Liver (tissue), 9 donors: ENCODE results near the gene RNFT2. TPM values are rescaled to one million over a fixed set of nuclear protein-coding genes. Genes with fewer than 3 reads are reported as not detected.

Experiments
- DNase-seq: peaks from one replicate; pipeline ENCODE4 v3.0.0-alpha.2; 2017; ENCODE audit warnings: low spot score
- H3K27ac ChIP-seq, 2 donors: one replicate each; pipeline ENCODE4 v1.7.0; 2013; ENCODE audit warnings: inconsistent platforms in 2 of 2, low read length in 2 of 2, control low read depth in 1 of 2, low read depth in 1 of 2, mild to moderate bottlenecking in 1 of 2
- H3K27me3 ChIP-seq, 4 donors: one replicate each; pipeline versions ENCODE4 v1.6.1 to v1.7.0; 2013; ENCODE audit warnings: low read length in 3 of 4, inconsistent platforms in 1 of 4, mild to moderate bottlenecking in 1 of 4, moderate library complexity in 1 of 4; ENCODE audit not compliant: control insufficient read depth in 4 of 4, insufficient read depth in 4 of 4
- H3K36me3 ChIP-seq, 4 donors: one replicate each; pipeline versions ENCODE4 v1.6.1 to v1.7.0; 2013; ENCODE audit warnings: low read length in 3 of 4, mild to moderate bottlenecking in 3 of 4, low read depth in 1 of 4, moderate library complexity in 1 of 4; ENCODE audit not compliant: control insufficient read depth in 4 of 4, insufficient read depth in 3 of 4
- H3K4me1 ChIP-seq, 4 donors: one replicate each; pipeline versions ENCODE4 v1.6.1 to v1.7.0; 2013; ENCODE audit warnings: low read length in 3 of 4, mild to moderate bottlenecking in 3 of 4, moderate library complexity in 1 of 4; ENCODE audit not compliant: control insufficient read depth in 4 of 4, insufficient read depth in 4 of 4
- H3K4me3 ChIP-seq, 3 donors: one replicate each; pipeline versions ENCODE4 v1.6.1 to v1.7.0; 2013; ENCODE audit warnings: low read length in 3 of 3, control low read depth in 1 of 3, low read depth in 1 of 3, mild to moderate bottlenecking in 1 of 3
- H3K9ac ChIP-seq, 2 donors: one replicate each; pipeline ENCODE4 v1.7.0; 2013; ENCODE audit warnings: low read length in 2 of 2, mild to moderate bottlenecking in 2 of 2, moderate library complexity in 2 of 2, control low read depth in 1 of 2, low read depth in 1 of 2
- H3K9me3 ChIP-seq, 4 donors: one replicate each; pipeline versions ENCODE4 v1.6.1 to v1.7.0; 2013; ENCODE audit warnings: low read length in 3 of 4; ENCODE audit not compliant: control insufficient read depth in 4 of 4
- EGR1 ChIP-seq, 2 donors: IDR thresholded peaks; 2 replicates each; pipeline ENCODE4 v1.6.1; 2016 to 2018; ENCODE audit warnings: antibody characterized with exemption in 2 of 2, low read depth in 2 of 2
- FOXA1 ChIP-seq: IDR thresholded peaks from 2 replicates; pipeline ENCODE4 v1.6.1; 2016; ENCODE audit warnings: antibody characterized with exemption
- FOXA2 ChIP-seq: IDR thresholded peaks from 2 replicates; pipeline ENCODE4 v1.6.1; 2016; ENCODE audit warnings: antibody characterized with exemption
- GABPA ChIP-seq, 2 donors: IDR thresholded peaks in 1 of 2; conservative IDR thresholded peaks in 1 of 2; 2 replicates each; pipeline ENCODE4 v1.6.1; 2016; ENCODE audit warnings: antibody characterized with exemption in 2 of 2, mild to moderate bottlenecking in 1 of 2, moderate library complexity in 1 of 2
- HNF4A ChIP-seq, 2 donors: conservative IDR thresholded peaks; 2 replicates each; pipeline ENCODE4 v1.6.1; 2016; ENCODE audit warnings: antibody characterized with exemption in 2 of 2, mild to moderate bottlenecking in 2 of 2
- HNF4G ChIP-seq: IDR thresholded peaks from 2 replicates; pipeline ENCODE4 v1.6.1; 2016; ENCODE audit warnings: antibody characterized with exemption
- JUND ChIP-seq, 2 donors: IDR thresholded peaks; 2 replicates each; pipeline ENCODE4 v1.6.1; 2016; ENCODE audit warnings: antibody characterized with exemption in 2 of 2
- NR2F2 ChIP-seq: IDR thresholded peaks from 2 replicates; pipeline ENCODE4 v1.6.1; 2016; ENCODE audit warnings: antibody characterized with exemption
- RAD21 ChIP-seq, 2 donors: IDR thresholded peaks; 2 replicates each; pipeline ENCODE4 v1.6.1; 2016; ENCODE audit warnings: antibody characterized with exemption in 2 of 2, mild to moderate bottlenecking in 2 of 2
- RXRA ChIP-seq, 2 donors: IDR thresholded peaks; 2 replicates each; pipeline ENCODE4 v1.6.1; 2017 to 2018; ENCODE audit warnings: antibody characterized with exemption in 2 of 2, mild to moderate bottlenecking in 1 of 2
- SP1 ChIP-seq: IDR thresholded peaks from 2 replicates; pipeline ENCODE4 v1.6.1; 2018; ENCODE audit warnings: antibody characterized with exemption, mild to moderate bottlenecking
- YY1 ChIP-seq: IDR thresholded peaks from 2 replicates; pipeline ENCODE4 v1.6.1; 2016; ENCODE audit warnings: antibody characterized with exemption, mild to moderate bottlenecking
- WGBS: extraction: QIAGEN DNeasy Blood & Tissue Kit; methylation state at CpG from one replicate; pipeline ENCODE4 v1.1.7; 2013; 5-methylcytosine and 5-hydroxymethylcytosine counted together
- polyA plus RNA-seq, 2 donors: library from polyadenylated mRNA; stranded (reverse) in 1 of 2; unstranded in 1 of 2; fragments of 200-250 nt in 1 of 2; fragments of >200 nt in 1 of 2; fragmentation: Nextera tagmentation in 1 of 2; extraction: Ambion mirVana in 1 of 2; gene quantifications; one replicate each; pipeline versions ENCODE4 v1.2.1 to v1.2.3, GENCODE V29; 2013 to 2015
- total RNA-seq, 2 donors: library from RNA; depleted of rRNA; stranded (reverse); fragments of >200 nt; gene quantifications; one replicate each; pipeline ENCODE4 v1.2.3, GENCODE V29; 2014
- TF ChIP-seq, protein P1 (sequence below): IDR thresholded peaks from 2 replicates; pipeline ENCODE4 v1.6.1; 2016; ENCODE audit warnings: antibody characterized with exemption
- TF ChIP-seq, protein P2 (sequence below): IDR thresholded peaks from 2 replicates; pipeline ENCODE4 v1.6.1; 2016; ENCODE audit warnings: antibody characterized with exemption
- TF ChIP-seq, protein P3 (sequence below): IDR thresholded peaks from 2 replicates; pipeline ENCODE4 v1.6.1; 2016; ENCODE audit warnings: antibody characterized with exemption
- TF ChIP-seq, protein P4 (sequence below): fragments of 150-350 bp; IDR thresholded peaks from 2 replicates; pipeline ENCODE4 v1.5.1; 2017; ENCODE audit warnings: improper control_type of control experiment, low read depth, low read length; ENCODE audit not compliant: missing input control
- donor health status: healthy.
- donor health status: healthy.
- donor health status: healthy.
- donor health status: healthy.
- donor health status: healthy.

RNFT2 gene
- total and polyA plus RNA-seq, 4 donors = 0.13 to 1.4 (median 0.19) TPM

DNA sequence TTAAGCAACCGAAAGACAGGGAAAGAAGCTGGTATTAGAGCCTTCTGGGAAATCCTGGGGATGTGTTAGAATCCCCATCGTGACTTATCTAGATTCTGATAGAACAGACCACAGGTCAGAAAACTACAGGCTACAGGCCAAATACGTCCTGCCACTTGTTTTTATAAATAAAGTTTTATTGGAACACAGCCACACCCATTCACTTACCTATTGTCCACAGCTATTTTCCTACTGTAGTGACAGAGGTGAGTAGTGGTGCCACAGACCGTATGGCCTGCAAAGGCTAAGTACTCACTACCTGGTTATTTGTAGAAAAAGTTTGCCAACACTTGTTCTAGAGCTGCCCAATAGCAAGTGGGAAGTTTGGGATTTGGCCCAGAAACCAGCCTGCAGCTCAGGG, 89.3 kb downstream of the RNFT2 start:
- no peak overlapping the region for H3K4me3 ChIP-seq

GRCh38 chr12:116832353-116832752, 94.2 kb downstream of the RNFT2 start:
- Histone ChIP-seq H3K9ac (no peak overlapping the region), H3K4me3 (no peak overlapping the region), H3K27me3 (no peaks in the 10 kb centered on the region), H3K9me3 (no peaks in the 10 kb centered on the region), H3K27ac (no peak overlapping the region), H3K36me3 (no peaks in the 10 kb centered on the region), H3K4me1 (no peaks in the 10 kb centered on the region)
- TF ChIP-seq FOXA1 = no peak
- TF ChIP-seq, protein P1, sequence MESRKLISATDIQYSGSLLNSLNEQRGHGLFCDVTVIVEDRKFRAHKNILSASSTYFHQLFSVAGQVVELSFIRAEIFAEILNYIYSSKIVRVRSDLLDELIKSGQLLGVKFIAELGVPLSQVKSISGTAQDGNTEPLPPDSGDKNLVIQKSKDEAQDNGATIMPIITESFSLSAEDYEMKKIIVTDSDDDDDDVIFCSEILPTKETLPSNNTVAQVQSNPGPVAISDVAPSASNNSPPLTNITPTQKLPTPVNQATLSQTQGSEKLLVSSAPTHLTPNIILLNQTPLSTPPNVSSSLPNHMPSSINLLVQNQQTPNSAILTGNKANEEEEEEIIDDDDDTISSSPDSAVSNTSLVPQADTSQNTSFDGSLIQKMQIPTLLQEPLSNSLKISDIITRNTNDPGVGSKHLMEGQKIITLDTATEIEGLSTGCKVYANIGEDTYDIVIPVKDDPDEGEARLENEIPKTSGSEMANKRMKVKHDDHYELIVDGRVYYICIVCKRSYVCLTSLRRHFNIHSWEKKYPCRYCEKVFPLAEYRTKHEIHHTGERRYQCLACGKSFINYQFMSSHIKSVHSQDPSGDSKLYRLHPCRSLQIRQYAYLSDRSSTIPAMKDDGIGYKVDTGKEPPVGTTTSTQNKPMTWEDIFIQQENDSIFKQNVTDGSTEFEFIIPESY = no peak
- TF ChIP-seq EGR1 (IDR thresholded peaks at IDR 0.05; ENCODE audit: low read depth in 2 of 2) = no peak
- DNase-seq = no peak
- 84% methylated on average over 6 of the region's 6 CpGs for WGBS

More for the DNA sequence above, 89.3 kb downstream of the RNFT2 start:
- no peak overlapping the region for H3K9ac ChIP-seq
- TF ChIP-seq, protein P2, sequence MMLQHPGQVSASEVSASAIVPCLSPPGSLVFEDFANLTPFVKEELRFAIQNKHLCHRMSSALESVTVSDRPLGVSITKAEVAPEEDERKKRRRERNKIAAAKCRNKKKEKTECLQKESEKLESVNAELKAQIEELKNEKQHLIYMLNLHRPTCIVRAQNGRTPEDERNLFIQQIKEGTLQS = no peak
- TF ChIP-seq YY1 = no peak
- H3K27me3 ChIP-seq = no peaks in the 10 kb centered on the region
- DNase-seq = no peak
- no peak overlapping the region for H3K27ac ChIP-seq
- H3K36me3 ChIP-seq = no peaks in the 10 kb centered on the region
- WGBS = 89% methylated on average over 4 of the region's 4 CpGs
- no peaks in the 10 kb centered on the region for H3K4me1 ChIP-seq
- H3K9me3 ChIP-seq = peaks cover 0 to 8% (median 4%) of the 10 kb centered on the region in 4 donors

DNA sequence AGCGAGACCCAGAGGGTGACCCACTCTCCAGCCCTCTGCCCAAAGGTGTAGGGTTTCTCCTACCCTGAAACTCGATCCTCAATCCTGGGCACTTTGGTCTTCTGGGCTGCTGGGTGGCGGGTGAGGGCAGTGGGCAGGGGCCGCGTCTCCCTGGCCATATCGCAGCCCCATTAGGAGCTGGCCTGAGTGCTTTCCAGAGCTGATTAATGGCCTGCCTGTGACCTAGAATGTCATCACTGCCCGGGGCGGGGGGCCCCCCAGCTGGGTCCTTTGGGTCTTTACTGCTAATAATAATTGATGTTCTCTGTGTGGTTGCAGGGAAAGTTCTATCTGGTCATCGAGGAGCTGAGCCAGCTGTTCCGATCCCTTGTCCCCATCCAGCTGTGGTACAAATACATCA, 95.4 kb downstream of the RNFT2 start:
- DNase-seq = no peak
- Histone ChIP-seq H3K27ac (no peak overlapping the region), H3K4me1 (no peaks in the 10 kb centered on the region), H3K36me3 (no peaks in the 10 kb centered on the region), H3K9me3 (no peaks in the 10 kb centered on the region), H3K9ac (no peak overlapping the region), H3K4me3 (no peak overlapping the region), H3K27me3 (no peaks in the 10 kb centered on the region)
- WGBS = 94% methylated on average over 10 of the region's 10 CpGs
- TF ChIP-seq SP1 (no peak), NR2F2 (no peak), JUND (IDR thresholded peaks at IDR 0.05) (no peak), HNF4A (conservative IDR thresholded peaks at IDR 0.05) (no peak), GABPA (IDR thresholded peaks at IDR 0.05 in 1 of 2, conservative IDR thresholded peaks at IDR 0.05 in 1 of 2) (no peak), HNF4G (no peak), RXRA (IDR thresholded peaks at IDR 0.05) (no peak), FOXA1 (no peak), YY1 (no peak), RAD21 (IDR thresholded peaks at IDR 0.05) (no peak), FOXA2 (no peak)
- TF ChIP-seq, protein P3, sequence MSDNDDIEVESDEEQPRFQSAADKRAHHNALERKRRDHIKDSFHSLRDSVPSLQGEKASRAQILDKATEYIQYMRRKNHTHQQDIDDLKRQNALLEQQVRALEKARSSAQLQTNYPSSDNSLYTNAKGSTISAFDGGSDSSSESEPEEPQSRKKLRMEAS = no peak
- TF ChIP-seq, protein P4, sequence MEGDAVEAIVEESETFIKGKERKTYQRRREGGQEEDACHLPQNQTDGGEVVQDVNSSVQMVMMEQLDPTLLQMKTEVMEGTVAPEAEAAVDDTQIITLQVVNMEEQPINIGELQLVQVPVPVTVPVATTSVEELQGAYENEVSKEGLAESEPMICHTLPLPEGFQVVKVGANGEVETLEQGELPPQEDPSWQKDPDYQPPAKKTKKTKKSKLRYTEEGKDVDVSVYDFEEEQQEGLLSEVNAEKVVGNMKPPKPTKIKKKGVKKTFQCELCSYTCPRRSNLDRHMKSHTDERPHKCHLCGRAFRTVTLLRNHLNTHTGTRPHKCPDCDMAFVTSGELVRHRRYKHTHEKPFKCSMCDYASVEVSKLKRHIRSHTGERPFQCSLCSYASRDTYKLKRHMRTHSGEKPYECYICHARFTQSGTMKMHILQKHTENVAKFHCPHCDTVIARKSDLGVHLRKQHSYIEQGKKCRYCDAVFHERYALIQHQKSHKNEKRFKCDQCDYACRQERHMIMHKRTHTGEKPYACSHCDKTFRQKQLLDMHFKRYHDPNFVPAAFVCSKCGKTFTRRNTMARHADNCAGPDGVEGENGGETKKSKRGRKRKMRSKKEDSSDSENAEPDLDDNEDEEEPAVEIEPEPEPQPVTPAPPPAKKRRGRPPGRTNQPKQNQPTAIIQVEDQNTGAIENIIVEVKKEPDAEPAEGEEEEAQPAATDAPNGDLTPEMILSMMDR = no peak
- TF ChIP-seq, protein P2 = no peak
- TF ChIP-seq, protein P1 = no peak
